ENCODE data around the gene LPIN2.
"Not testable (repeated sequence)": the region's sequence is repeated elsewhere in the genome, so short reads cannot be mapped to it uniquely, and the experiment has no call there.

The LPIN2 gene

GRCh38 chr18:3046216-3046808 is 33.4 kb upstream of the LPIN2 start:
- DNase-seq (ENCODE audit: low read depth in 2 of 3, low spot score in 2 of 3) = no peak

- DNase-seq (ENCODE audit: low read depth in 2 of 3, low spot score in 2 of 3) = no peak
Measured at GRCh38 chr18:3044931-3045698, 32.2 kb upstream of the LPIN2 start.

GRCh38 chr18:3042379-3042778 is 29.4 kb upstream of the LPIN2 start:
- no peak for DNase-seq (ENCODE audit: low read depth in 2 of 3, low spot score in 2 of 3)

GRCh38 chr18:3041843-3042242 is 28.9 kb upstream of the LPIN2 start:
- no peak for DNase-seq (ENCODE audit: low read depth in 2 of 3, low spot score in 2 of 3)

- no peak for DNase-seq (ENCODE audit: low read depth in 2 of 3, low spot score in 2 of 3)
Measured at GRCh38 chr18:3040881-3041280, 27.9 kb upstream of the LPIN2 start.

- no peak for DNase-seq (ENCODE audit: low read depth in 2 of 3, low spot score in 2 of 3)
Measured at GRCh38 chr18:3040173-3040572, 27.2 kb upstream of the LPIN2 start.

- no peak for DNase-seq (ENCODE audit: low read depth in 2 of 3, low spot score in 2 of 3)
Measured at GRCh38 chr18:3037423-3037915, 24.5 kb upstream of the LPIN2 start.

GRCh38 chr18:3036108-3036507 is 23.2 kb upstream of the LPIN2 start:
- no peak for DNase-seq (ENCODE audit: low read depth in 2 of 3, low spot score in 2 of 3)

GRCh38 chr18:3035635-3036034 is 22.7 kb upstream of the LPIN2 start:
- no peak for DNase-seq (ENCODE audit: low read depth in 2 of 3, low spot score in 2 of 3)

GRCh38 chr18:3032721-3033120 is 19.8 kb upstream of the LPIN2 start:
- DNase-seq (ENCODE audit: low read depth in 2 of 3, low spot score in 2 of 3) = no peak

GRCh38 chr18:3029215-3029952 is 16.4 kb upstream of the LPIN2 start:
- no peak for DNase-seq (ENCODE audit: low read depth in 2 of 3, low spot score in 2 of 3)

- not testable (repeated sequence) for DNase-seq (ENCODE audit: low read depth in 2 of 3, low spot score in 2 of 3)
Measured at GRCh38 chr18:3028115-3028514, 15.2 kb upstream of the LPIN2 start.

GRCh38 chr18:3027370-3027891 is 14.5 kb upstream of the LPIN2 start:
- no peak for DNase-seq (ENCODE audit: low read depth in 2 of 3, low spot score in 2 of 3)

- no peak for DNase-seq (ENCODE audit: low read depth in 2 of 3, low spot score in 2 of 3)
Measured at GRCh38 chr18:3025544-3025943, 12.6 kb upstream of the LPIN2 start.

- DNase-seq (ENCODE audit: low read depth in 2 of 3, low spot score in 2 of 3) = not testable (repeated sequence)
Measured at GRCh38 chr18:3023603-3024002, 10.7 kb upstream of the LPIN2 start.

GRCh38 chr18:3016585-3017297 is 3.8 kb upstream of the LPIN2 start:
- DNase-seq (ENCODE audit: low read depth in 2 of 3, low spot score in 2 of 3) = no peak

- DNase-seq (ENCODE audit: low read depth in 2 of 3, low spot score in 2 of 3) = no peak
Measured at GRCh38 chr18:3015851-3016250, 2.9 kb upstream of the LPIN2 start.

- no peak for DNase-seq (ENCODE audit: low read depth in 2 of 3, low spot score in 2 of 3)
Measured at GRCh38 chr18:3015204-3015592, 2.3 kb upstream of the LPIN2 start.

- no peak for DNase-seq (ENCODE audit: low read depth in 2 of 3, low spot score in 2 of 3)
Measured at GRCh38 chr18:3014503-3015203, 1.7 kb upstream of the LPIN2 start.

Data from activated CD8-positive, alpha-beta memory T cell treated with anti-CD3 and anti-CD28 coated beads for 48 hours (primary cell).